Fibroblast of lung (primary cell): Measurements from ENCODE around the gene VSIG10L.

ENCODE experiments used
- CTCF ChIP-seq, 2 donors: IDR thresholded peaks in 1 of 2; conservative IDR thresholded peaks in 1 of 2; 1 replicate in 1 of 2; 2 replicates in 1 of 2; pipeline ENCODE4 v1.5.1; 2011 to 2012; ENCODE audit warnings: low read length in 2 of 2, control low read depth in 1 of 2, inconsistent platforms in 1 of 2, low read depth in 1 of 2, mild to moderate bottlenecking in 1 of 2
- EZH2 ChIP-seq: IDR thresholded peaks from 2 replicates; pipeline ENCODE4 v1.5.1; 2012; ENCODE audit warnings: low read length, control low read depth, mild to moderate bottlenecking; ENCODE audit errors: missing control alignments

- no peak for TF ChIP-seq CTCF (conservative IDR thresholded peaks at IDR 0.05 in 1 of 2, IDR thresholded peaks at IDR 0.05 in 1 of 2; ENCODE audit: low read depth in 1 of 2, low read length in 2 of 2)
- TF ChIP-seq EZH2, result no peak
These were observed 8.0 kb downstream of the VSIG10L start for GRCh38 chr19:51333836-51334460.
